ENCODE results near the gene TGFBI.

Gene TGFBI

DNA sequence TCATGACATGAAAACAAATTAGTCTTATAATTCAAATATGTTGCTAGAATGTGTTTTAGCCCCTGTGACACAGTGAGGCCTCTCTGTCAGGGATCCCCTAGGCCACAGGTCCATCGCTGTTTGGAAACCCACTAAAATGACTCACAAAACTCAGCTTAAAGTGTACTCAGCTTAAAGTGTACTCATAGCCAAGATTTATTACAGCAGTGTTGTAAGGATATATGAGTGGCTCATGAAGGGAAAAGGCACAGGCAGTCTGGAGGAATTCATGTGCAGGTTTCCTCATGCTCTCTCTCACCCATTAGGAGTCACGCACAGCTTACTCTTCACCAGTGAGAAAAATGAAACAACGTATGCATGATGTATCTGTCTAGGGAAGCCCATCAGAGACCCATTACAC lies 24.4 kb upstream of the TGFBI start:
- no peak for DNase-seq (ENCODE audit: low spot score)

DNA sequence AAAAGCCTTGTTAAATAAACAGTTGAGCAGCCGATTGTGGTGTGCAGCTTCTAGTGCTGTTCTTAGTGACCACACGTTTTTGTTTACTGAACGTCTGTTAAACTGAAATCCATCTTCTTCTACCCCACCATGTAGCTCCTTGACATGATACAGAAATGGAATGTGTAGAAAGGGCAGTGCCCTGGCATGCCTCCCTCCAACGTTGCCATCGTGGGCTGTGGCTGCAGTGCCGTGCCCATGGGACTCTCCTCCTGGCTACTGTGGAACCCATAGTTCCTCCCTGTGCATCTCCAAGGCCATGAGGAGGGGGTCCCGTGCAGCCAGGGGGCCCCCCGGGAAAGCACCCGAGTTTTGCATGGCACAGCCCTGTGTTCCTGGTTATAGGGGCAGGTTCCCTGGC lies 23.3 kb upstream of the TGFBI start:
- no peak for DNase-seq (ENCODE audit: low spot score)

DNA sequence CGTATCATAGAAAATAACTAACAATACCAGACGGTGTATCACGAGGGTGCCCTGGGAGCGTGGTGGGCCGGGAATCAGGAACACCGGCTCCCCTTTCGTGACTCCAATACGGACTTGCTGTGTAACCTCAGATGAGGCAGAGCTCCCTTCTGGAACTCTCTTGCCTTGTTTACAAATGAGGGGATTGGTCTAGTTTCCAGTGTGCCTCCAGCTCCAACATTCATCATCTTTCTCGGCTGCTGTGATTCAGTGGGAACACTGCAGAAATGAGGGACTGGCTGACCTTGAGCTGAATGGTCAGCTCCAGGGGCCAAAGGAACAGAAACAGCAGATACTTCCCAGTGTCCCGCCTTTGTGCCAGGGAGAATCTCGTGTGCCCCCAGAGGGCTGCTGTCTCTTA lies 22.6 kb upstream of the TGFBI start:
- DNase-seq (ENCODE audit: low spot score): no peak

DNA sequence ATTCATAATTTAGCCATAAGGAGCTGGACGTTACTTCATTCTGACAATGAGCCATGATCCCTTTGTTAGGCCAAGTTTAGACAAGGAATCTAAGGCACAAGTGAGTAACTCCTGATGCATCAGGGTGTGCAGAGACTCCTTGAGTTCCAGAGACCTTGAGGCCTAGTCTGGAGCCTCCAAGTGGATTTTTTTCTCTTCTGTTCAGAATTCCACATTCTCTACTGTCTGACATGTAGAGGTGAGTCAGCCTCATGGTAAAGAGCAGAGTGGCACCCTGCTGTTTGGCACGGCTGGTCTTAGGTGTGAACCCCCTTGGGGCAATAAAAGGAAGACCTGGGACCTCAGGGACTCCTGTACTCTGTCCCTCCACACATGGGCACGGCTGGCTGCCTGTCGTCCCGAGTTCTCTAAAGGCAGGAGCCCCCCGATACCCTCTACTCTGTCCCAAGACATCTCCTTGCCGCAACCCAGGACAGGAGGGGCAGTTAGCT lies 22.0 kb upstream of the TGFBI start:
- no peak for DNase-seq (ENCODE audit: low spot score)

DNA sequence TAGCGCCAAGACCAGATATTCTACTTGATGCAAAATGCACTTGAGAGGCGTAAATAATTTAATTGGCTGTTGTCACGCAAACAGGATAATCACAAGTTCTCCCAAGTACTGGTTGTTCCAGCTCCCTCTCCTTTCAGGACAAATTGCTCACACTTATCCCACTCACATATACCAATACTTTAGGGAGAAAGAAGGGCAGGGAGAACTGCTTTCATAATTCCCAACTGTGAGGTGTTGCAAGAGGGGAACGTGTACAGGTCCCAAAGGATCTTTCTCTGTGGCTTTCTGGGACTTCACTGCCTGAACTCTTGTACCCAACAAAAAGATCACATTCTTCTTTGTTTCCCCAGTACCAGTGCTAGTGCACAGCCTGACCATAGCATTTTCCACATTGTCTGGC lies 21.5 kb upstream of the TGFBI start:
- no peak for DNase-seq (ENCODE audit: low spot score)

DNA sequence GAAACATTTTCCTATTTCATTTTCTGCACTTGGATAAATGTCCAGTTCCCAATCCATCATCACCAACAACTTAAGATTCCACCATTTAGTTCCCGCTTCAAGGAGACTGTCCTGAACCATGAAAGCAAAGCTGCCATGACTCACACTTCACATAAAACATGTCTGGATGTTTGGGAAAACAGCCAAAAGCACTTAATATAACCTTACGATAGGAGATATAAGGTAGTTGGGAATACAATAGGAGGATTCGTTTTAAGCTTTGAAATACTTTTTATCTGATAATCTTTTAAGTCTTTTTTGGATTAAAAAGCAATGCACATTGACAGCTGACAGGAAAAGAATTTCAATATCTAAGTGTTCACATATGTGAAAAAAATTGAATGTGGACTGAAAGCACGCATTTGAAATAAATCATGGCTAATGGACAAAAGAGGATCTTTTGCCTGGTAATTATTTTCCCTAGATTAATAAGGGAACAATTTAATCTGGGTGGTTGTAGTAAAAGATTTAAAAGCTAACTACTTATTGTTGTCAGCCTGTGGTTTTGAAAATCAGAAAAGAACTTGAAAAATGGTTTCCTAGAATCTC lies 17.3 kb upstream of the TGFBI start:
- no peak for DNase-seq (ENCODE audit: low spot score)

DNA sequence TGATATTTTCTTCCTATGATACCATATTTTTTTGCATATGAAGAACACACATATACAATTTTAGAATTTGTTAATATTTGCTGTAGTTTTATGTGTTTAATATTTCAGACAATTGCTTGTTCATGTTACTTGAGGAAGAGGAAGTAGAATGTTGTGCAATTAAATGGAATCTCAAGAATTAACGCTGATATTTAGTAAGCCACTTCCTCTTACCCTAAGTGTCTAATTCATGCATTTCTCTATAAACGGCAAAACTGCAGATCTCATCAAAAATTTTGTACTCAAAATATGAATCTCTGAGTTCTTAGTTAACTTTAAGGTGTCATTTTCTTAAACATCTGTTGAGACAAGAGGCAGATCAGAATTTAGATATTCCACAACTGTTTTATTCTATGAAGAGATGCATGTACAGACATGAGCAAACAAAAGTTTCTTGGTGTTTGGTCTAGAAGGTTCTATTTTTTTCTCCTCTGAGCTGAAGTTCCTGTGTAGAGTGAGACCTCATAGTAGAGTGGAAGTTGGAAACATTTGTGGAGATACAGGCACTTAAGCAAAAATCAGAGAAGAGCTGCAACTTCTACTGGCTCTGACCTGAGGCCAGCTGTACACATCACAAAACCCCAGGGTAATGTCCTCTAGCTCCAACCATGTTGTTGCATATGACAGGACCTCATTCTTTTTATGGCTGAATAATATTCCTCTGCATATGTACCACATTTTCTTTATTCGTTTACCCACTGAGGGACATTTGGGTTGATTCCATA lies 16.6 kb upstream of the TGFBI start:
- no peak for DNase-seq (ENCODE audit: low spot score)

DNA sequence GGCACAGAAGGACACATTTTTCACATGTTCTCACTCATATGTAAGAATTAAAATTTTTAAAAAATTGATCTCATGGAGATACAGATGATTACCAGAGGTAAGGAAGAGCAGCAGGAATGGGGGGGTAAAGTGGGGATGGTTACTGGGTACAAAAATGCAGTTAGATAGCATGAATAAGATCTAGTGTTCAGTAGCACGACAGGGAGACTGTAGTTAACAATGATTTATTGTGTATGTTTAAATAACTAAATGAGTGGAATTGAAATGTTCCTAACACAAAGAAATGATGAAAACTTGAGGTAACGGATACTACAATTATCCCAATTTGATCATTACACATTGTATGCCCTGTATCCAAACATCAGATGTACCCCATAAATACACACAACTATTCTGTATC lies 15.2 kb upstream of the TGFBI start:
- no peak for DNase-seq (ENCODE audit: low spot score)

DNA sequence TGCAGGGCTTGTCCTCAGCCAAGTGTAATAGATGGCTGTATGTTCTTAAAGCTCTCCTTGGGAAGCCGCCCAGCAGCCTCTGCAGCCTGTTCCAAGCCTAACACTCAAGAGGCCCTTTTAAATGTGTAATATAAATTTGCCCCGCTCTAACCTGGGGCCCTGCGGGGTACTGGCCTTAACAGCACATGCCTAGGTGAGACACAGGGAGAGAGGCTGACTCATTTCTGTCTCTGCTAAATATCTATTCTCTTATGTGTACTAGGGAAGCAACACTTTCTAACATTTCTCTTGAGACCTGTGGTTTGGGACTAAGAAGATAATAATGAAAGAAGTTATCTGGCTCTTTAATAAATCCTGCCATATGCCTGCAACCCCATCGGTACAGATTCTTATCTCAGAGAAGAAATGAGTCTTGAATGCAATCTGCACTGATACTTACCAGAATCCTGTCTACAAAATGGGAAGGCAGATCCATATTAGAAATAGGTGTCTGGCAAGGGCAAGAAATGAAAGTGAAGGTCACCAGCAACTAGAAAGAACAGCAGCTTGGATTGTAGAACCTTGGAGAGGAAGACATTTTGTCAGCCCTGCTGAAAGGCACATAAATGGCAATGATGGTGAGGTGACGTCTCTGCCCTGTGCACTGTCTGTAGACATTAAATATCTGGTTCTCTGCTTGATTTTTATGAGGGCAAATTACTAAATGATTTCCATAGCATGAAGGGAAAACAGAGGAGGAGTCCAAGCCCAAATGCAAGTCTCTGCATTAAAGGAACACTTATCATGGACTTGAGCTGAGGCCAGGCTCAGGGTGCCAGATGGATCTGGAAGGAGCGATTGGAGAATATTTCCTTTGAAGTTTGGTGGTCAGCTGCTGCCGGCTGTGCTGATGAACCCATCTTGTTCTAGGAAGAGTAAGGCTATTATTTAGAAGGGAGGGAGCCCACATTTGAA lies 14.5 kb upstream of the TGFBI start:
- no peak for DNase-seq (ENCODE audit: low spot score)

DNA sequence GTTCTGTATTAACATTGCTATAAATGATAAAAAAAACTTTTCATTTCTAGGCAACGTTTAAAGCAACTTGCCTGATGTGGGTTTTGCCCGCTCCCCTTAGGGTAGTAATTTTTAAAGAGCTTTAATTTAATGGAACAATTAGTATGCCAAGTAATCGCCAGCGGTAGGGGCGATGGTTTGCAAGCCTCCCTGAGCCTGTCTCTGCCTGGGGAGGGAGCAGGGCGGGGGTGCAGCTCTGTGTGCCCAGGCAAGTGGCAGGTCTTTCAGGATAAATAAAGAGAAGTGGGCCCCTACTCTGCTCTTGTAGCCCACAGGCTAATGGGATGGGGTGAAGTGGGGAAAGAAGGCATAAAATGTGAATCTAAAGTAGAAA lies 13.8 kb upstream of the TGFBI start:
- DNase-seq (ENCODE audit: low spot score): no peak

DNA sequence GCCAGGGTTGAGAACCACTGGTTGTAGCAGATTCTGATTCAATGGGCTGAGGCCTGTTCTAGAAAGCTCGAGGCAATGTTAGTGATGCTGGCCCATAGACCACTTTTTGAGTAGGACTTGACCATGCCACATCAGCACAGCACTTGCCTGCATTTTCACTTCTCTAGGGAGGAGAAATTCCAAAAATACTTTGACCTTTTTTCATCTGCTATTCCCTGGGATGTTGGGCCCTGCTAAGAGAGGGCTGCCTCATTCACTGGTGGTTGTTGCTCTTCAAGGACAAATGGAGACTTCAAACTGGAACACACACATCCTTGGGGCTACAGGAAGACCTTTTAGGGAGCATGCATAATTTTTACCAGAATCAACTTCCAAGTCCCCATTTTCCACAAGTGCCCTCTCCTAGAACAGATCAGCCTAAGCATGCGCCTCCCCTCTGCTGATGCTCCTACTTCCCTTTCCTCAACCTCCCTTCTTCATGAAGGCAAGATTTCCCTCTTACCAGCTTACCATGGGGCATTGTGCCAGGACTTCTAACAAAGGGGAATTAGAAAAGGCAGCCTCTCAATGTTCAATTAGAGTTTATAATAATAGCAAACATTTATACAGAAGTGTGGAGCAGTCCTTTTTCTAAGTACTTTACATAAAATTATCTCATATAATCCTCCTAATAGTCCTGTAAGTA lies 12.7 kb upstream of the TGFBI start:
- DNase-seq (ENCODE audit: low spot score): no peak

DNA sequence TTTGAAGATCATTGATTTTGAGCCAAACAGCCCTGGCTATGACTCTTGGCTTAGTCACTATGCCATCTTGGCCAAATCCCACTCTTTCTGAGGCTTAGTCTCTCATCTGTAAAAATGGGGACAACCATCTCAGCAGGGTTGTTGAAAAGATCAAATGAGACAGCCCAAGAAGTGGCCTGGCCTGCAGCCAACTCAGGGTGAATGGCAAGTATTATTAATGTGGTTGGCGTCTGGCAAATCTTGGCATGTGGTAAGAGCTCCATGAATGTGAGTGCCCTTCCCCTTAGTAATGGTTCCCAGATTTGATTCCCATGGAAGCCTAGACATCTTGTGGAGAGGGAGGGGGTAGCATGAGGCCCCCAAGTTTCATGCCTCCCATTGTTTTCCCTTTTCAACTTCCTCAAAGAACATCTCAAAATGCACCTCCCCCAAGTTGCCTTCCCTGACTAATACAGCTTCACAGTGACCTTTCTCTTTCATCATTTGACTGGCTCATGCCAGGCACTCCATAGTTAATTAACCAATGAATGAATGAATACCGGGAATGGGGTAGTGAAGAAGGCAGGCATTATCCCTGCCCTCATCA lies 11.8 kb upstream of the TGFBI start:
- DNase-seq (ENCODE audit: low spot score): peak; percentile 57

DNA sequence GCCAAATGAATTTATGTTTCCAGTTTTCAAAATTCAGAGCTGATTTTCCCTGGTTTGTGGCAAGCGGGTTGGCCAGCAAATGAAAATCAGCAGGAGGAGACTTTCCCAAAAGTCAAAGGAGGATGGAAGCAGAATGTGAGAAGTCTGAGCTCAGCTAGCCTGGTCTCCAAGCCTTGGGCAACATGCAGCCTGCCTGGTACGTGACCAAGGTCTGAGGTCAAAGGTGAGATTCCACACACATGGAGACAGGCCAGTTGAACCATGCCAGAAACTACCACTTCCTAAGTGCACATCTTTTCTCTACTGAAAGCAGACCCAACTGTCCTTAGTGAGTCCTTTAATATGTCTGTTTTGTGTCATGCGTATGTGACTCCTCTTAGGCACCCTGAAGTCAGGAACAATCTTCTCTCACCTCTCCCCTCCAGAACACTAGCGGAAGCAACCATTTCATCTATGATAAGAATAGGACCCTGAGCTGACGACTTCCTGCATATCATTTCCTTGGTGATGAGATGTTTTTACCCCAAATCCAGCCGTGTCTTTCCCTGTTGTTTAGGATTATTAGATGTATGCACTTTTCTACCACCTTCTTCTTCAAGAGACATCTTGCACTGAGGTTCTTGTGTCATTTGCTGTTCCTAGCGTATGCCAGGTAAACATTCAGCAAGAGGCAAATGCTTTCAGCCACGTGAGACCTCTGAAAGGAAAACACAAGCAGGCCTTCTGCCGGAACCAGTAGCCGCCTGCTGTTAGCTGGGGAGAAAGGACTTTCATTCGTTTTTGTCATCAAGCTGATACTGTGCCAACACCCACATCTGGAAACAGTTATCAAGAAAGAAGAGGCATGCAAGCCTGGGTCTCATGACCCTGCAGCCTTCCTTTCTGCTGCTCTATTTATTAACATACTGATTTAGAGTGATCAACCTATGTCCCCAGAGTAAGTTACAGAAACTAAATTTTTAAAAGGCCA lies 9.7 kb upstream of the TGFBI start:
- DNase-seq (ENCODE audit: low spot score): no peak

DNA sequence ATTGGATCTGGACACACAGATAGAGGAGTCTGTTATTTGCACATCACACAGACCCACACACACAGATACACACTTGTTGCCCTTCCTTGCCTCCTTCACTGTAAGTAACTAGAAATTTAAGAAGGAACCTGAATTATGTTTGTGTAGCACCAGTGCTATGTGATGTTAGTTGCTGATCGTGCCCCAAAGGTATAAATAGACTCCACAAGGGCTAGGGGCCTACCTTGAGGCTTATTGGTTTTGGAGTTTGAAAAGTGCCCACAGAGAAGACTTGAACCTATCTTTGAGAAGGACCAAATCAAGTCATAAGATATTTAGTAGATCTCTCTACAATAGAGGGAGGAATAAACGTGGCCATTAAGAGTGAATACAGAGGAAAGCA lies 8.8 kb upstream of the TGFBI start:
- DNase-seq (ENCODE audit: low spot score): no peak

DNA sequence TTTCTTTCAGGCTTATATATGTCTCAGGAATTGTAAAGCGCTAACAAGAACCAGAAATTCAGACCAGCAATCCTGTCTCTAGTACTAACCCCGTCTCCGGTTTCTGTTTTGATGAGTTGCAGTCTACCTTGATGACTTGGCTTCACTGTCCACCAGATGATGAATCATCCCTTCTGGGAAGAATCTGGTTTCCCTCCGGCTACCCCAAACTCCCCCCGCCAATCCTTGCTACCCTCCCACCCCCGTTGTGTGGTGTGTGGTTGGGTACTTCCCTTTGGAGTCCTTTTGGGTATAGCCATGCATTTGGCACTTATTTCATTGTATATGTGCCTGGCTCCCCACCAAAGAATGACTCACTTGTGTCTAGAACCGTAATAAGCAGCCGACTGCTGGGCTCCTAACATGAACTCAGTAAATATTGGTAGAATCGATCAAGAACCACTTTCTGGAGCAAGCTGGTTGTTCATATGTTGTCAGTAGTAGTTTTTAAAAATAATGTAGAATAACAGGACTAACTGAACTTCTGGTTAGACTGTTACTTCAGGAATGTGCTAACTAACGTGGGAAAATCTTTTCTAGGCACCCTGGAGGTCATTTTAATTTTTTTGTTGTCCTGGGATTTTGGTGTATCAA lies 8.3 kb upstream of the TGFBI start:
- DNase-seq (ENCODE audit: low spot score): no peak

DNA sequence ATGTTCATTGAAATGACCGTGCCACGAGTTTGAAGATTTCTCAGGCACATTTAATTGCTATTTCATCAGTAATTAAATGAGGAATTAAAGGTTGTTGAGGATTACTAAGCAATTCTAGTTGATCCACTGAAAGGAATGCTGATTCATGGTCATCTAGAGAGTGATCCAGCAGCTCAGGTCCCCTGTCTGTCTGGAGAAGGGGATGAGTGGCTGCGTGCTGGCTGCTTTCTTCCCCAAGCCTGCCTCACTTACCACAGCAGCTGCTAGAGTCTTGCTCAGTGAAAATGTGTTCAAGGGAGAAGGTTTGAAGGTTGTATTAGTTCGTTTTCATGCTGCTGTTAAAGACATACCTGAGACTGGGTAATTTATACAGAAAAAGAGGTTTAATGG lies 7.8 kb upstream of the TGFBI start:
- DNase-seq (ENCODE audit: low spot score): no peak

DNA sequence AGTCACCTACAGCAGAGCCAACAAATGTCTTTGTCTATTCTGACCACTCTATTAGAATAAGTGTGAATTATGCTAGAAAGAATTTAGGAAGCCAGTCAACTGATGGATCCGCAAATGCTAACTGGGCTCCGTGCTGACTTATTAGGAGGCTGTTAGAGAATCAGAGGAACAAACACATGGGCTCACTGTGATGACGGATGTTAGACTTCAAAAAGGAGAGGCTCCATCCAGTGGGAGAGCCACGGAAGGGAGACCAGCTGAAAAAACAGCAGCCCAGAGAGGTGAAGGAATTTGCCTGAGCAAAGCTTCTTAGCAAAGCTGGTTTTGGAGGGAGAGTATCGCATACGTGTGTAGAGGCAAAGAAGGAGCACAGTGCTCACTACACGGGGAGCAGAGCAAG lies 5.8 kb upstream of the TGFBI start:
- DNase-seq (ENCODE audit: low spot score): no peak

DNA sequence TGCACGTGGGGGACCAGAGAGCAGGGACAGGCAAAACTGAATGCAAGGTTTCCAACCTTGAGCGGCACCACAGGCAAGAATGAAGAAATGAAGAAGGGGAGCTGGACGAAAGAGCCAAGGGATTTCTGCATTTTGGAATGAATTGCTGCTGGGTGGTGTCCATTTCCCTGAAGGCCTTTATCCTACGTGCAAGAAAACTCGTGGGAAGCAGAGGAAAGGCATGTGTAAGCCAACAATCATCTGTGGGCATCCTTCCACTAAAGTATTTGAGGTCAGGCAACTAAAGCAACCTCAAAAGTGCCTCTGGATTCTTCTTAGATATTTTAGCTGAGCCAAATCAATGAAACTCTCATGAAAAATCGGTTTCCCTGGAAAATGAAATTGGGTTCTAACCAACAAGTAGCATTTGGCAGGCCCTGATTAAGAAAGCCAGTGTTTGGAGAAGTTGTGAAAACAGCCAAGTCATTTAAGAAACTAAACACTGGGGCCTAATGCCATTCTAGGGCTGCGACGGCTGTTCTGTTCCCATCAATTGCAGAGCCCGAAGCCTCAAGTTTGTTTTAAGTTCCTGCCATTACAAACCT lies 4.7 kb upstream of the TGFBI start:
- DNase-seq (ENCODE audit: low spot score): peak; percentile 25

DNA sequence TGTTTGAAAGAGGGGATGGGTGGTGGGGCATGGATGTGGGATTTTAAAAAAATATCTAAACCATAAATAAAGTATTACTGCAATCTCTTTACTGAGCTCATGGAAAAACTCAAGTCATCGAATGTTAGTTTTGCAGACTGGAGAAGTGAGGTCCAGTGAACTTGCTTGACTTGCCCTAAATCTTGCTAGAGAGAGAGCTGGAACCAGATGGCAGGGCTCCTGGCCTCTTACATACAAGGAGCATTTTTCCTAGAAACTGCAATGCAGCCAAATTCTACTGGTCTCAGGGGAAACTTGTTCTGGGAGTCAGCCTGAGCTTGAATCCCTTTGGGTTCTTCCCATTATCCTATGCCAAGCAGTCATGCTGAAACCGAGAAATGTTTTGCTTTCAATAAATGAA lies 2.9 kb upstream of the TGFBI start:
- DNase-seq (ENCODE audit: low spot score): peak; percentile 17

DNA sequence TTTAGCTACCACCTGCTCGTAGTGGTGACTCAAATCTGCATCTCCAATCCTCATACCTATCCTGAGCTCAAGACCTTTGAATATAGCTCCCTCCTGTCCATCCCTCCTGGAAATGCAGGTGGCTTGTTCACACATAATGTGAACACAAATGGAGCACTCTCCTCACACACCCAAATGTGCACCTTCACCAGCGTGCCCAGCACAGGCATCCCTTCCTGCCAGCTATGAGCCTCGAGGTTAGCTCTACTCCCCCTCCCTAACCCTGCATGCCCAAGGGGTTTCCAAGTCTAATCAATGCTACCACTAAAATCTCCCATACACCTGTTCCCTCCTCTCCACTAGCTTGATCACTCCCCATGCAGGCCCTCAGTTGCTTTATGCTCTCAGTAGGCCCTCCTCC lies 2.2 kb upstream of the TGFBI start:
- no peak for DNase-seq (ENCODE audit: low spot score)
